Measurements from ENCODE around the gene PEX5.
"Not testable (repeated sequence)": the region's sequence is repeated elsewhere in the genome, so short reads cannot be mapped to it uniquely, and the experiment has no call there.

The PEX5 gene

DNA sequence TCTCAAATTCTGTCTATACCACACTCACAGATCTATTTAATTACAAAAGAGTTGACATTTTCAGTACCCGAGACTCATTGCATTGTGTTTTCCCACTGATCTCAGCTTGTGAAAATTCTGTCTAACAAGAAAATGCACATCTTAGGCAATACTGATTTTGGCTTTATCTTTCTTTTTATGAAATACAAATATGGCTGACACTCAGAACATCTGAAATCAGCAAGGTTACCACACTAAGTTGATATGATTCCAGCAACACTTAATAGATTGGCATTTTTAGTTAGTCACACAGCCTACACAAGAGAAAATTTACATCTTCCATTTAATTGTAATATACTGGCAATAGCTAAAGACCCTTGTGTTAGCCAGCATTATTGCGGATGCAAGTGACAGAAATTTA lies 40.3 kb downstream of the PEX5 start:
- Mint-ChIP-seq H3K36me3 (no peaks in the 10 kb centered on the region), H3K4me3 (no peak overlapping the region), H3K9me3 (no peaks in the 10 kb centered on the region), H3K27me3 (peaks cover 13% of the 10 kb centered on the region), H3K4me1 (no peaks in the 10 kb centered on the region), H3K27ac (no peak overlapping the region)

GRCh38 chr12:7241404-7242005 lies 52.0 kb downstream of the PEX5 start:
- H3K4me3 Mint-ChIP-seq = no peak overlapping the region
- H3K9me3 Mint-ChIP-seq = no peaks in the 10 kb centered on the region
- no peaks in the 10 kb centered on the region for H3K4me1 Mint-ChIP-seq
- H3K36me3 Mint-ChIP-seq = peaks cover 2% of the 10 kb centered on the region
- no peak overlapping the region for H3K27ac Mint-ChIP-seq
- peaks cover 15% of the 10 kb centered on the region for H3K27me3 Mint-ChIP-seq

DNA sequence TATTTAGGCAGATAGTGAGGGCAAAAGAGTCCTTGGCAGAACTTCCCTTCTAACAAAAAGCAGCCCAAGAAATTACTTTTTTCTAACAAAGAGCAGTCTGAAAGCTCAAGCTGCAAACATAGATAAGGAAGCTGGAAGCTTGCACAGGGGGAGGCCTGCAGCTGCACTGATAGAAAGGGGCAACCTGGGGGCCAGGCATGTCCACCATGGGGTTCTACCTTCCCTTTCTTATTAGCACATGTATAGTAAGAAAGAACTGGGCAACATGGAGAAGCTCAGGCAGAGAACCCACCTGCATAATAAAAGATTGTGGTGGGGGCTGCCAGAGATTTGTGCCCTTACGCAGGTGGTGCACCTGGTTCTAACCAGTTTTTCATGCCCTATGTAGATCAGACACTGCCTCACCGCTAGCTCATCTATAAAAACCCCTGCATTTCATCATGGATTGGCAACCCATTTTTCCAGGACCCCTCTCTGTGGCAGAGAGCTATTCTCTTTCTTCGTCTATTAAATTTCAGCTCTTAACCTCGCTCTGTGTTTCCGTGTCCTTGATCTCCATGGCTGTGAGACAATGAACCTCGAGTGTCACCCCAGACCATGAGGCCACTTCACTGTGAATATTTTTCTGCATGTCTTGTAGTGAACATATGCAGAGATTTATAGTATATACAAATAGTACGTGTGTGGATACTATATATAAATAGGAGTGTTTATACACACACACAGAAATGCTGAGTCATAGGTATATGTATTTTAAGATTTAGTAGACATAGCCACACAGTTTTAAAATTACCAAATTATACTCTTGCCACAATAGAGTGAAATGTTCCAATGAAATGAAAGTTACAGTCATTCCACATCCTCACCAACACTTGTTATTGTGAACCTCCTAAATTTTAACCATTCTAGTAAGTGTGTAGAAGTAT lies 53.0 kb downstream of the PEX5 start:
- peaks cover 15% of the 10 kb centered on the region for H3K27me3 Mint-ChIP-seq
- no peak overlapping the region for H3K4me3 Mint-ChIP-seq
- H3K36me3 Mint-ChIP-seq = peaks cover 2% of the 10 kb centered on the region
- no peaks in the 10 kb centered on the region for H3K4me1 Mint-ChIP-seq
- no peak overlapping the region for H3K27ac Mint-ChIP-seq
- peaks cover under 1% of the 10 kb centered on the region for H3K9me3 Mint-ChIP-seq

GRCh38 chr12:7251328-7251996 lies 62.0 kb downstream of the PEX5 start:
- H3K27me3 Mint-ChIP-seq = peaks cover 14% of the 10 kb centered on the region
- H3K4me1 Mint-ChIP-seq, H3K9me3 Mint-ChIP-seq, H3K36me3 Mint-ChIP-seq, H3K27ac Mint-ChIP-seq, H3K4me3 Mint-ChIP-seq: not testable (repeated sequence)

DNA sequence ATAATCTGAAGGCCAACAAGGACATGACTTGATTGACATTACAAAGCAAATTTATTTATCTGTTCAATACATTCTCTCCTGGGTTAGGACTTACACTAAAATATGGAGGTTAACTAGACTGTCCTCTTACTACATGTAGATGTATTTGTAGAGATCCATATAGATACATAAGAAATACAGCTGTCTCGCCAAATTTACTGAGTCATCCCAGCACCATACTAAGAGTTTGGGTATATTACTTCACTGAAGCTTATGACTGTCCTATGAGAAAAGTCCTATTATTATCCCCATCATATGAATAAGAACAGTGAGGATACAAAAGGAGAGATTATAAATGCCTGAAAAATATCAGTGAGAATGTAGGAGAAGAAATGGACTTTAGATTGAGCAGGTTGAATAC lies 69.6 kb downstream of the PEX5 start:
- no peaks in the 10 kb centered on the region for H3K9me3 Mint-ChIP-seq
- H3K4me3 Mint-ChIP-seq = no peak overlapping the region
- H3K4me1 Mint-ChIP-seq = no peaks in the 10 kb centered on the region
- H3K36me3 Mint-ChIP-seq = no peaks in the 10 kb centered on the region
- no peak overlapping the region for H3K27ac Mint-ChIP-seq
- H3K27me3 Mint-ChIP-seq = peaks cover 9% of the 10 kb centered on the region

Data from activated naive CD4-positive, alpha-beta T cell treated with anti-CD3 and anti-CD28 coated beads, Interleukin-2, amount 50 U/mL, for 24 hours (primary cell).